GM20000 (cell line): Measurements from ENCODE around the gene FAM234A.

Experiments
- DNase-seq: peaks from one replicate; pipeline ENCODE4 v3.0.0; 2012; ENCODE audit warnings: low spot score
- TF ChIP-seq, protein P1 (sequence below): IDR thresholded peaks from 2 replicates; pipeline ENCODE4 v1.5.1; 2012; ENCODE audit warnings: mild to moderate bottlenecking, control low read depth; ENCODE audit errors: extremely low read depth, missing control alignments

The FAM234A gene

DNA sequence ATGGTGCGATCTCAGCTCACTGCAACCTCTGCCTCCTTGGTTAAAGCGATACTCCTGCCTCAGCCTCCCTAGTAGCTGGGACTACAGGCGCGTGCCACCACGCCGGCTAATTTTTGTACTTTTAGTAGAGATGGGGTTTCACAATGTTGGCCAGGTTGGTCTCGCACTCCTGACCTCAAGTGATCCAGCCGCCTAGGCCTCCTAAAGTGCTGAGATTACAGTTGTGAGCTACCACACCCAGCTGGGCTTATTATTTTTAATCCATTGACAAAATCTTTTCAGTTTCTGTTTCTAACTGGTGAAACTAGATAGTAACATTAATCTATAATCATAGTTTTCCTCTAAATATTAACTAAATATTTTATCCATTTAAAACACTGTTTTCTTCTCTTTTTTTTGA is 5.9 kb downstream of the FAM234A start:
- no peak for DNase-seq
- TF ChIP-seq, protein P1, sequence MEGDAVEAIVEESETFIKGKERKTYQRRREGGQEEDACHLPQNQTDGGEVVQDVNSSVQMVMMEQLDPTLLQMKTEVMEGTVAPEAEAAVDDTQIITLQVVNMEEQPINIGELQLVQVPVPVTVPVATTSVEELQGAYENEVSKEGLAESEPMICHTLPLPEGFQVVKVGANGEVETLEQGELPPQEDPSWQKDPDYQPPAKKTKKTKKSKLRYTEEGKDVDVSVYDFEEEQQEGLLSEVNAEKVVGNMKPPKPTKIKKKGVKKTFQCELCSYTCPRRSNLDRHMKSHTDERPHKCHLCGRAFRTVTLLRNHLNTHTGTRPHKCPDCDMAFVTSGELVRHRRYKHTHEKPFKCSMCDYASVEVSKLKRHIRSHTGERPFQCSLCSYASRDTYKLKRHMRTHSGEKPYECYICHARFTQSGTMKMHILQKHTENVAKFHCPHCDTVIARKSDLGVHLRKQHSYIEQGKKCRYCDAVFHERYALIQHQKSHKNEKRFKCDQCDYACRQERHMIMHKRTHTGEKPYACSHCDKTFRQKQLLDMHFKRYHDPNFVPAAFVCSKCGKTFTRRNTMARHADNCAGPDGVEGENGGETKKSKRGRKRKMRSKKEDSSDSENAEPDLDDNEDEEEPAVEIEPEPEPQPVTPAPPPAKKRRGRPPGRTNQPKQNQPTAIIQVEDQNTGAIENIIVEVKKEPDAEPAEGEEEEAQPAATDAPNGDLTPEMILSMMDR = no peak

DNA sequence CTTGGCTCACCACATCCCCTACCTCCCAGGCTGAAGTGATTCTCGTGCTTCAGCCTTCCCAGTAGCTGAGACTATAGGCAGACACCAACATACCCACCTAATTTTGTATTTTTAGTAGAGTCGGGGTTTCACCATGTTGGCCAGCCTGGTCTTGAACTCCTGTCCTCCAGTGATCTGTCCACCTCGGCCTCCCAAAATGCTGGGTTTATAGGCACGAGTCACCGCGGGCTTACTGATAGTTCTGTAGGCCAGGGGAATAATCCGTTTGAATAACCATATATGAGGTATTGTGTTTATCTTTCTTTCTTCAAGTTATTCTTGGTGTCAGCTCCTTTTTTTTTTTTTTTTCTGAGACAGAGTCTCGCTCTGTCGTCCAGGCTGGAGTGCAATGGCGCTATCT is 7.7 kb downstream of the FAM234A start:
- TF ChIP-seq, protein P1 = no peak

DNA sequence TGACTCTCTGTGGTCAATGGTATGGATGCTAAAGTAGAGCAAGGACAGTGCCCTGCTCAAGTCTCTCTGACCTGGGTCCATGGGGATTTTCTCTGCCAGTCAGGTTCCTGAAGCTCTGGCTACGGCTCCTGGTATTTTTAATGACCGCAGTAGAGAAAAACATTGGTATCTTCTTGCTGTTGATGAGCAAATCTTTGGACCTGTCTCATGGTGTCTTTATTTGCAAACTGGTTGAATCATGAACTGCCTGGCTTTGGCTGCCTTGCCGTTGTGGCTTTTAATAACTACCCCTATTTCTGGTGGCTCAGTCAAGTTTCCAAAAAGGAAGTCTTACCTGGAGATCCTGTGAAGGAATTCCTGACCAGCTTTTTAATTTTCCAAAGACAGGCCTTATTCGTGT is 8.7 kb downstream of the FAM234A start:
- no peak for DNase-seq
- TF ChIP-seq, protein P1 = no peak

More for the DNA sequence above, 7.7 kb downstream of the FAM234A start:
- no peak for DNase-seq

DNA sequence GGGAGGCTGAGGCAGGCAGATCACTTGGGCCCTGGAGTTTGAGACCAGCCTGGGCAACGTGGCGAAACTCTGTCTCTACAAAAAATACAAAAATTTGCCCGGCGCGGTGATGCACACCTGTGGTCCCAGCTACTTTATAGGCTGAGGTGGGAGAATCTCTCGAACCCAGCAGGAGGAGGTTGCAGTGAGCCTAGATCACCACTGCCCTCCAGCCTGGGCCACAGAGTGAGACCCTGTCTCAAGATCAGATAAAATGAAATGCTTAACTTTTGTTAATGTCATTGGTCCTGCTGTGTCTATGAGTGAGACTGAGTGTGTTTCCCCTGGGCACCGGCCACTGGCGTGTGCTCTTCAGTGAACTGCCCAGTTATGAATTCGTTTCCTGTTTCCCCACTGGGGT is 10.5 kb downstream of the FAM234A start:
- TF ChIP-seq, protein P1 = no peak
- no peak for DNase-seq

DNA sequence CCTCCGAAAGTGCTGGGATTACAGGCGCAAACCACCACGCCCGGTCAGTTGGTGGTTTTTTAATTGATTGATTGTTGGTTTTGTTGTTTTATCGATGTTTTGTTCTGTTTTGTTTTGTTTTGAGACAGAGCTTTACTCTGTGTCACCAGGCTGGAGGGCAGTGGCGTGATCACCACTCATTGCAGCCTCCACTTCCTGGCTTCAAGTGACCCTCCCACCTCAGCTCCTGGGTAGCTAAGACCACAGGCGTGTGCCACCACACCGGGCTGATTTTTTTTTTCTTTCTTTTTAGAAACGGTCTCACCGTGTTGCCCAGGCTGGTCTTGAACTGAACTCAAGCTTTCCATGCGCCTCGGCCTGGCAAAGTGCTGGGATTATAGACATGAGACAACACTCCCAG is 12.4 kb downstream of the FAM234A start:
- TF ChIP-seq, protein P1 = no peak
- DNase-seq = no peak

DNA sequence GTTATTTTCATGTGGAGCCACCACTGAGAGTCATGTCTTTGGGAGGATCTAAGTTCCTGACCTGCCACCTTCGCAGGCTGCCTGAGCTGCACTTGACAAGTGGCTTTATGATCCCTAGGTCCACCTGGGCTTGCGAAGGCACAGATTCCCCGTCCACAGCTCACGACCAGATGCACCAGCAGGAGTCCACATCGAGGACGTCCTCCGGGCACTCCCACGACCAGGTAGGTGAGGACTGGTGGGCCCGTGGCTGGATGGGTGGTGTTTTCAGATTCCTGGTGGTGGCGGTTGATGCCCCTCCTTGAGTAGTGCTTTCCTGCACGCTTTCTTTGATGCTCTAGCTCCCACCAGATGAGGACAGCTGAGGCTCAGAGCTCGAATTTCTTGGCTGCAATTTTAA is 14.8 kb downstream of the FAM234A start:
- DNase-seq = no peak
- TF ChIP-seq, protein P1 = no peak

DNA sequence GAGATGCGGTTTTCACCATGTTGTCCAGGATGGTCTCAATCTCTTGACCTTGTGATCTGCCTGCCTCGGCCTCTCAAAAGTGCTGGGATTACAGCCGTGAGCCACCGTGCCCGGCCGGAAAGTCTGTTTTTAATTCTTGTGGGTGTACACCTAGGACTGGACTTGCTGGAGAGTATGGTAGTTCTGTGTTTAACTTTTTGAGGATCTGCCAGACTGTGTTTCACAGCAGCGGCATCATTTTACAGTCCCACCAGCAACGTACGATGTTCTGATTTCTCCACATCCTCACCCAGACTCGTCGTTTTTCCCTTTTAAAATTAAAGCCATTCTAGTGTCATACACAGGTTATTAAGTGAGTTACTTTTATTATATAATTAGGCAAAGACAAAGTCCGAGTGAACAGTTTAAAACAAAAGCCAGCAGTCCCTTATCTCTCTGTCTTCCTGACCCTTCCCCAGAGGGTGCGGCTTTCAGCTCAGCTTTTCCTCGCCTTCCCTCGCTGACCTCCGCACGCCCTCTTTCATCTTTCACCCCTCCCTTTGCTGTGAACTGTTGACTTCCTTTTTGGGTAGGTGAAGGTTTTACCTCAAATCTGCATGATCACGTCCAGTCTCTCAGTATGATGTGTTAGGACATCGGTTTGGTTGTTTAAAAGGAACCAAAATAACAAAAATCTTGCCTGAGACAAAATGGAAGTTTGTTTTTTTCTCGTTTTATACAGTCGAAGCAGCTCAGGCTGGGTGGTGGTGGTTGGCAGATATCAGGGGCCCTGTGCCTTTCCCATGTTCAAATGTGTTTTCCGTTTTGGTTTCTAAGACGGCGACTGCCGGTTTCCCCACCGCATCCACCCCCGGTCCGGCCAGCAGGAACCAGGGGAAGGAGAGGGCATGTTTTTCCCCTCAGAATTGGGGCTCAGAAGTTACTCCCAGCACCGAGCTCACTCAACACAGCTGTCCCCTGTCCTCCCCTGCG is 18.0 kb downstream of the FAM234A start:
- TF ChIP-seq, protein P1 = no peak
- DNase-seq = peak; percentile 78
